Peyer's patch (tissue), 4 donors: Measurements from ENCODE around the gene ZC3H10. TPM values are rescaled to one million over a fixed set of nuclear protein-coding genes. Genes with fewer than 3 reads are reported as not detected.
"Not testable (repeated sequence)": the region's sequence is repeated elsewhere in the genome, so short reads cannot be mapped to it uniquely, and the experiment has no call there.

Experiments
- DNase-seq, 3 donors: peaks; one replicate each; pipeline ENCODE4 v3.0.0-alpha.2; 2017 to 2019
- H3K27ac ChIP-seq, 4 donors: fragments of 200-600 bp; sonication (generic); one replicate each; pipeline ENCODE4 v1.5.1; 2016 to 2019
- H3K27me3 ChIP-seq, 2 donors: fragments of 200-600 bp; sonication (generic); one replicate each; pipeline ENCODE4 v1.5.1; 2019
- H3K36me3 ChIP-seq, 3 donors: fragments of 200-600 bp; sonication (generic); one replicate each; pipeline ENCODE4 v1.5.1; 2016 to 2019
- H3K4me1 ChIP-seq, 4 donors: fragments of 200-600 bp; sonication (generic); one replicate each; pipeline ENCODE4 v1.5.1; 2016 to 2019
- H3K4me3 ChIP-seq, 4 donors: fragments of 200-600 bp; sonication (generic); 1 replicate in 3 of 4; 2 replicates in 1 of 4; pipeline ENCODE4 v1.5.1; 2016 to 2019; ENCODE audit warnings: mild to moderate bottlenecking in 1 of 4
- H3K9me3 ChIP-seq, 4 donors: fragments of 200-600 bp; sonication (generic); one replicate each; pipeline ENCODE4 v1.5.1; 2016 to 2019; ENCODE audit warnings: mild to moderate bottlenecking in 1 of 4
- CTCF ChIP-seq, 6 experiments: fragments of 450-650 bp in 4 of 6; fragments of 200-600 bp in 2 of 6; sonication (generic) in 1 of 6; IDR thresholded peaks; one replicate each; pipeline ENCODE4 v1.5.1; 2017 to 2019; ENCODE audit warnings: antibody characterized with exemption in 6 of 6, mild to moderate bottlenecking in 3 of 6, moderate library complexity in 1 of 6
- POLR2A ChIP-seq, 2 donors: fragments of 450-650 bp; IDR thresholded peaks; one replicate each; pipeline ENCODE4 v1.5.1; 2017; ENCODE audit warnings: antibody characterized with exemption in 2 of 2, mild to moderate bottlenecking in 2 of 2, moderate library complexity in 2 of 2
- total RNA-seq, 4 donors: library from RNA; depleted of rRNA; stranded (reverse); fragments of >200 nt; gene quantifications; one replicate each; pipeline ENCODE4 v1.1.0, GENCODE V29; 2016

ZC3H10 gene
- total RNA-seq, 4 donors from 2014 or later = 2.0 to 5.5 (median 3.8) TPM

GRCh38 chr12:56107242-56107641 lies 10.8 kb upstream of the ZC3H10 start:
- DNase-seq = no peak
- H3K36me3 ChIP-seq = peaks cover 0 to 56% (median 5%) of the 10 kb centered on the region in 3 donors
- no peak for TF ChIP-seq CTCF (IDR thresholded peaks at IDR 0.05)
- no peak for TF ChIP-seq POLR2A (IDR thresholded peaks at IDR 0.05)
- H3K4me1 ChIP-seq = peaks cover 0 to 17% (median 8%) of the 10 kb centered on the region in 4 donors
- H3K27me3 ChIP-seq = no peaks in the 10 kb centered on the region
- no peak overlapping the region for H3K4me3 ChIP-seq
- H3K9me3 ChIP-seq = no peaks in the 10 kb centered on the region
- no peak overlapping the region for H3K27ac ChIP-seq

GRCh38 chr12:56110571-56110970 lies 7.5 kb upstream of the ZC3H10 start:
- Histone ChIP-seq H3K36me3 (peaks cover 0 to 70% (median 5%) of the 10 kb centered on the region in 3 donors), H3K9me3 (no peaks in the 10 kb centered on the region), H3K4me3 (no peak overlapping the region), H3K27ac (no peak overlapping the region), H3K27me3 (no peaks in the 10 kb centered on the region), H3K4me1 (peaks cover 0 to 12% (median 2%) of the 10 kb centered on the region in 4 donors)
- TF ChIP-seq POLR2A (IDR thresholded peaks at IDR 0.05) (no peak), CTCF (IDR thresholded peaks at IDR 0.05) (no peak)
- no peak for DNase-seq

GRCh38 chr12:56114084-56114483 lies 4.0 kb upstream of the ZC3H10 start:
- H3K9me3 ChIP-seq = no peaks in the 10 kb centered on the region
- H3K27me3 ChIP-seq = no peaks in the 10 kb centered on the region
- peaks cover 0 to 46% (median 5%) of the 10 kb centered on the region in 3 donors for H3K36me3 ChIP-seq
- H3K4me1 ChIP-seq = peaks cover 0 to 6% (median 2%) of the 10 kb centered on the region in 4 donors
- no peak overlapping the region for H3K4me3 ChIP-seq
- no peak overlapping the region for H3K27ac ChIP-seq
- no peak for DNase-seq
- TF ChIP-seq CTCF (IDR thresholded peaks at IDR 0.05) (no peak), POLR2A (IDR thresholded peaks at IDR 0.05) (no peak)

- no peaks in the 10 kb centered on the region for H3K27me3 ChIP-seq
- no peak for TF ChIP-seq CTCF (IDR thresholded peaks at IDR 0.05)
- no peak for TF ChIP-seq POLR2A (IDR thresholded peaks at IDR 0.05)
- H3K9me3 ChIP-seq = no peaks in the 10 kb centered on the region
- H3K36me3 ChIP-seq = peaks cover 0 to 34% (median 5%) of the 10 kb centered on the region in 3 donors
- peak overlapping the region; percentile 78 to 96 (median 95) for H3K27ac ChIP-seq
- H3K4me3 ChIP-seq = peak overlapping the region in 3 of 4 donors; percentile 59 to 75 (median 69)
- DNase-seq = no peak
- peaks cover 3 to 18% (median 4%) of the 10 kb centered on the region in 4 donors for H3K4me1 ChIP-seq
Measured at GRCh38 chr12:56115329-56115728, 2.7 kb upstream of the ZC3H10 start.

GRCh38 chr12:56116267-56117081 lies 1.6 kb upstream of the ZC3H10 start, which contains the start of gene RPL41:
Gene RPL41 (plus strand): TSS chr12:56116633.
- peak; percentile 95 to 99 (median 96) for DNase-seq
- Histone ChIP-seq H3K9me3 (no peaks in the 10 kb centered on the region), H3K27me3 (no peaks in the 10 kb centered on the region), H3K4me3 (peak within 1 kb of the TSS; percentile 56 to 75 (median 64)), H3K36me3 (peaks cover 0 to 34% (median under 1%) of the 10 kb centered on the region in 3 donors), H3K27ac (peak within 1 kb of the TSS; percentile 94 to 96 (median 95)), H3K4me1 (peaks cover 3 to 18% (median 4%) of the 10 kb centered on the region in 4 donors)
- TF ChIP-seq POLR2A (IDR thresholded peaks at IDR 0.05) = peak; percentile 88 to 96
- TF ChIP-seq CTCF (IDR thresholded peaks at IDR 0.05) = peak in 3 of 6 experiments; percentile 19 to 22 (median 21)

- not testable (repeated sequence) for DNase-seq, H3K27me3 ChIP-seq, H3K9me3 ChIP-seq
- Histone ChIP-seq H3K36me3 (peaks cover 0 to 34% (median 0%) of the 10 kb centered on the region in 3 donors), H3K27ac (peak overlapping the region; percentile 94 to 96 (median 95)), H3K4me3 (peak overlapping the region; percentile 56 to 75 (median 64)), H3K4me1 (peaks cover 3 to 18% (median 4%) of the 10 kb centered on the region in 4 donors)
Measured at GRCh38 chr12:56117082-56117706, 872 bp upstream of the ZC3H10 start.
